ENCODE measurements around the gene SMARCC2.
"Not testable (repeated sequence)": the region's sequence is repeated elsewhere in the genome, so short reads cannot be mapped to it uniquely, and the experiment has no call there.

The SMARCC2 gene

DNA sequence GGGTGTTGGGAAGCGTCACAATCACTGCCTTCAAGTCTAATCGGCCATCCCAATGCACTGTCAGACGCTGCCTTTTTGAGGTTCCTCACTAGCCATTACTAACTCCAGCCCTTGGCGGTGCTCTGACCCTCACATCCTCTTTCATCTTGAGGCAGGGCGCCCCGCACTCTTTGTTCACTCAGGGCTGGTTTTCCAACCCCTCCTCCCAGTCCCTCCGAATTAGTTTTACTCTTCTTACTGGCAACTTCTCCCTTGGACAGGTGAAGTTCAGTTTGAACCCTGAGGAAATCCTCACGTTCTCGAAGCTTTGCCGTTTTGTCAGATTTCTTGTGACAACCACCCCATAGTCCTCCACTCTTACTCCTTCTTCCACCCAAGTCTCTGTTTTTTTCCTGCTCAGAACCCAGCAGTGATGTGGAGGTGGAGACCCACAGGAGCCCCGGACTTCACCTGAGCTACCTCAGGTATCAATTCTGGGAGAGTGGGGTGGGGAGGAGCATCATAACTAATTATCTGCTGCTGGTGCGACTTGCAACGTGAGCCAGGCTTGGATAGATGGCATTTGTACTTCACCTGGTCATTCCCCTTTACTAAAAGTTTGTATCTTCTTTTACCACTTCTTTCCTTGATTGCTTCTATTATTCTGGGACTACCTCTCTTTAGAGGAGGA is 70.5 kb downstream of the SMARCC2 start:
- peak; percentile 38 for DNase-seq

DNA sequence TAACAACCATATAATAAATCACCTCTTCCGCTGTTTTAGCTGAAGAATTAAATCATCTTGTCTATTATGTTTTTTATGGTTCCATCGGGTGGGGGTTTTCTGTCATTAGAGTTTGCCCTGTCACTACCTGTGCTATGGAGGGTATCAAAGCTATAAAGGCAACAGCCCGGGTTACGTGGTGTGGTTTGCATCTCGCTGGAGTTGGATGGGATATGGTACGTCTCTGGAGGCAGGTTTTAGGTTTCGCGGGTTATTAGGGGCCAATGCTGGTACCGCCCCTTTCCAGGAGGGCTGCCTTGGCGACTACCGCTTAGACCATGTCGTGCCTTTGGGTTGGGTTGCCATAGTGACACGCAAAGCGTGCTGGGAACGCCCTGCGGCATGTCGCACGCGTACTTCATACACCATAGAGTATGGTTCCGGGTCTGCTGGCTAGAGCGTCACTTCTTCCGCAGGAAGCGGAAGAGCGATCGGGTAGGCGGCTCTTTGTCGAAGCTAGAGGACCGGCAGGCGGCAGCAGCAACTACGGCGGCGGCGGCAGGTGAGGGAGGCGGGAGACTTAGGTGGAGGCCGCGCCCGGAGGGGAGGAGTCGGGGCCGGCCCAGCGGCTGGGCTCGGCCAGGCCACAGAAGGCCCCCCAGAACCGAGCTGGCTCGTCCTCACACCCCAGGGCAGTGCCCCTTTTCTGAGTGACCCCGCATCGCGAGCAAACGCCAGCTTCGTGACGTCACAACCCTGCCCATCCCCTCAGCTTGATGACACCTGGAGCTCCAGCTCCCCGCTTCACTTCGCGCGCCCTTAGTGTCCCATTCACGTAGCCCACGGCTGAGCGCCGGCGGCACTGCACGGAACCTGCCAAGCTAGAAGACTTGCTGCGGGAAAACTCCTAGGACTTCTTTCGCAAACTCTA is 71.2 kb downstream of the SMARCC2 start, which contains the start of gene ZC3H10:
TSS of gene ZC3H10 (plus strand) at position 489 of the 910 bp plus-strand sequence. CDS start 2,297 bp downstream, outside the sequence.
- DNase-seq, result peak; percentile 98

DNA sequence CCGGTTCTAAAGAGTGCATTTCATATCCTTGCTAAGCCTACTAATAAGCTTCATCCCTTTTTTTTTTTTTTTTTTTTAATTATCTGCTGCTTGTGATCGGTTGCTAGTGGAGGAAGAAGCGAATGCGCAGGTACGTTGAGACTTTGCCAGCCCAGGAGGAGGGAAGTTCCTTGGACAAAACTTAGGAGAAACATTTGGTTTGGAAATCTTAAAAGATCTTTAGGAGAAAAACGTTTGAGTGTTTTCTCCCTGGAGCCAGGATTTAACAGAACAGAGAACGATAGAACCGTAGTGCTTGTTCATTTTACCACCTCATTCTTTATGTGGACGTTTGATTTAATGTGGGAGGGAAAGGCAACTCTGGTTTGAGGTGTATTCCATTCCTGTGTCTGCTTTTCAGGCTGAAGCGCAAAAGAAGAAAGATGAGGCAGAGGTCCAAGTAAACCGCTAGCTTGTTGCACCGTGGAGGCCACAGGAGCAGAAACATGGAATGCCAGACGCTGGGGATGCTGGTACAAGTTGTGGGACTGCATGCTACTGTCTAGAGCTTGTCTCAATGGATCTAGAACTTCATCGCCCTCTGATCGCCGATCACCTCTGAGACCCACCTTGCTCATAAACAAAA is 72.1 kb downstream of the SMARCC2 start:
- not testable (repeated sequence) for DNase-seq

DNA sequence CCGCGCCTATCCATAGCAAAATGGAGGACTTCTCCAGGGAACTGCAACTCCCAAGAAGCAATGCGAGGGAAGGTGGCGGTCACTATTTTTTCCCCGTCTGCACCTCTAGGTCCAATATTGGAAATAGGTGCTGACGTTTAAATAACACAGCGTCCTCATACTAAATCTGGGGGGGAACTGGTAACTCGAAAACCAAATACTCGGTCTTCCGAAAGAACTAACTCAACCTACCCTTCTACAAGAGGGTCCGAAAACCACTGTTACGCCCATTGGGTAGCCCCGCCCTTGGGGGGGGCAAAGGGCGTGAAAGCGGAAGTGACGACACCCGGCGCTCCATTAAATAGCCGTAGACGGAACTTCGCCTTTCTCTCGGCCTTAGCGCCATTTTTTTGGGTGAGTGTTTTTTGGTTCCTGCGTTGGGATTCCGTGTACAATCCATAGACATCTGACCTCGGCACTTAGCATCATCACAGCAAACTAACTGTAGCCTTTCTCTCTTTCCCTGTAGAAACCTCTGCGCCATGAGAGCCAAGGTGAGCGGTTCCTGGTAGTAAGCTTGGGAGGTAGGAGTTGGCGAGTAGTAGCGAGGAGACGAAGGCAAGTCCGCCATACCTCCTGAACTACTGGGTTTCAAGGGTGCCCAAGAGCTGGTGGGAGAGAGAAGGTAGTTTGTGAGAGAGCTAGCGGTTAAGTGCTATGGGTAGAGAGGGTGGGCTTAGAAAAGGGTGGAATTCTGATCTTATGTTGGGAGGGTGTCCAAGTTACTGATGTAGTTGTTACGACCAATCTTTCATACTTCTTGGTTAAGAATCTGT is 72.8 kb downstream of the SMARCC2 start, which contains the start of gene RPL41:
TSS of gene RPL41 (plus strand) at position 367 of the 815 bp plus-strand sequence.
- DNase-seq, result peak; percentile 96

DNA sequence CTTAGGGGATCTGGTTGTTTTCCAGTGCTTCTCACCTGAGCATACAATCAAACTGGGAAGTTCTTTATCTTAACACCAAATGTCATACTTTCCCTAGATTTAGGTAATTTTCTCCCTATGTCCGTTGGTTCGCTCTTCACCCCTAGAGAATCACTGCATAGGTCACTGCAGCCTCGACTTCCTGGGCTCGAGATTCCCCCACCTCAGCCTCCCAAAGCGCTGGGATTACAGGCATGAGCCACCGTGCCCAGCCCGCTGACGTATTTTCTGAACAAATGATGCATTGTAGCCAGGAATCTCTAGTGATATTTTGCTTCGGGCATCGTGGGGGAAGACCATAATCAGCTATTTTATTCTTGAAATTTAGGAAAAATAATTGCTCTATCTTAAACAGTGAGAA is 74.0 kb downstream of the SMARCC2 start:
- peak; percentile 45 for DNase-seq

DNA sequence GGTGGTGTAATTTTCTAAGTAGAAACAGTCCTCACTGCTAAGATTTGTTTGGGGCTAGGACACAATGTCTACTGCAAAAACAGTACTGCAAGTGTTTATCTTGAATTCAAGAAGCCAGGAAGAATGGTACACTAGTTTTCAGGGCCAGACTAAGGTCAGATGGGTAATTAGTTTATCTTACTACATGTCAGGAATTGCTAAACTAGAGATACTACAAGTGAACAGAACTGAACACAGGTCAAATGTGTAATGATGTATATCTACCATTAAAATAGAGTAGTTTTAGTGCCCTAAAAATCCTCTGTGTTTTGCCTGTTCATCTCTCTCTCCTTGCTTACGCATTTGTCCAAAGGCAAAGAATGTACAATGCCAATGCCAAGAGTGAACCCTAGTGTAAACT is 75.2 kb downstream of the SMARCC2 start:
- DNase-seq, result no peak

All from left hindlimb (tissue), 1 donor.